HUES6 (cell line): Measurements from ENCODE around the gene NBPF20.
A peak's percentile ranks its signal among the peaks of the same experiment; 100 is the strongest.
"Not testable (repeated sequence)": the region's sequence is repeated elsewhere in the genome, so short reads cannot be mapped to it uniquely, and the experiment has no call there.

Source experiments
- H3K27ac ChIP-seq: 2 replicates; pipeline ENCODE4 v1.7.0; 2013; ENCODE audit warnings: low read depth, mild to moderate bottlenecking, low read length, inconsistent platforms
- H3K27me3 ChIP-seq: 2 replicates; pipeline ENCODE4 v1.6.1; 2013; ENCODE audit warnings: low read length; ENCODE audit not compliant: control insufficient read depth, insufficient read depth
- H3K36me3 ChIP-seq: 2 replicates; pipeline ENCODE4 v1.6.1; 2013; ENCODE audit warnings: low read length; ENCODE audit not compliant: control insufficient read depth, insufficient read depth
- H3K4me1 ChIP-seq: 2 replicates; pipeline ENCODE4 v1.6.1; 2013; ENCODE audit warnings: low read length; ENCODE audit not compliant: control insufficient read depth, insufficient read depth
- H3K4me3 ChIP-seq: 2 replicates; pipeline ENCODE4 v1.5.1; 2013; ENCODE audit warnings: low read depth, low read length
- H3K9ac ChIP-seq: one replicate; pipeline ENCODE4 v1.6.1; 2013; ENCODE audit warnings: mild to moderate bottlenecking, low read length
- H3K9me3 ChIP-seq: 2 replicates; pipeline ENCODE4 v1.6.1; 2013; ENCODE audit warnings: low read depth, low read length; ENCODE audit not compliant: control insufficient read depth, insufficient read depth

The NBPF20 gene

GRCh38 chr1:145424612-145425435 lies 579 bp downstream of the NBPF20 start:
- not testable (repeated sequence) for H3K9me3 ChIP-seq, H3K27ac ChIP-seq, H3K36me3 ChIP-seq, H3K4me1 ChIP-seq
- Histone ChIP-seq H3K9ac (peak overlapping the region; percentile 63), H3K27me3 (peaks cover 47% of the 10 kb centered on the region), H3K4me3 (peak overlapping the region; percentile 82)

DNA sequence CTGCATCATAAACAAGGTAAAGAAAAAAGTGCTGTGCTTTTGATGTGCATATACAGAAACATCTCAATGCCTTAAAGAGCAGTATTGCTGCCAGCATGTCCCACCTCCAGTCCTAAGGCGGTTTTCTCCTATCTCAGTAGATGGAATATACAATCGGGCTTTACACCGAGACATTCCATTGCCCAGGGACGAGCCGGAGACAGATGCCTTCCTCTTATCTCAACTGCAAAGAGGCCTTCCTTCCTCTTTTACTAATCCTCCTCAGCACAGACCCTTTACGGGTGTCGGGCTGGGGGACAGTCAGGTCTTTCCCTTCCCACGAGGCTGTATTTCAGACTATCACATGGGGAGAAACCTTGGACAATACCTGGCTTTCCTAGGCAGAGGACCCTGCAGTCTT lies 10.3 kb downstream of the NBPF20 start:
- not testable (repeated sequence) for H3K4me1 ChIP-seq, H3K27ac ChIP-seq, H3K4me3 ChIP-seq, H3K9me3 ChIP-seq, H3K9ac ChIP-seq, H3K27me3 ChIP-seq, H3K36me3 ChIP-seq

DNA sequence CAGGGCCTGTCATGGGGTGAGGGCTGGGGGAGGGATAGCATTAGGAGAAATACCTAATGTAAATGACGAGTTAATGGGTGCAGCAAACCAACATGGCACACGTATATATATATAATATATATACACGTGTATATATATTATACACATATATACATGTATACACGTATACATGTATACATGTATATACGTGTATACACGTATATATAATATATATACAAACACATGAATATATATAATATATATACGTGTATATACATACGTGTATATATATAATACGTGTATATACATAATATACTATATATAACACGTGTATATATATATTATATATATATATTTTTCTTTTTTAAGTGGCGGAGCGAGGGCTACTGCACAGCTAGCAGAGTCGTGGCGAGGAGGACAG lies 18.1 kb downstream of the NBPF20 start:
- not testable (repeated sequence) for H3K36me3 ChIP-seq, H3K9ac ChIP-seq, H3K27ac ChIP-seq, H3K27me3 ChIP-seq, H3K9me3 ChIP-seq, H3K4me3 ChIP-seq, H3K4me1 ChIP-seq

DNA sequence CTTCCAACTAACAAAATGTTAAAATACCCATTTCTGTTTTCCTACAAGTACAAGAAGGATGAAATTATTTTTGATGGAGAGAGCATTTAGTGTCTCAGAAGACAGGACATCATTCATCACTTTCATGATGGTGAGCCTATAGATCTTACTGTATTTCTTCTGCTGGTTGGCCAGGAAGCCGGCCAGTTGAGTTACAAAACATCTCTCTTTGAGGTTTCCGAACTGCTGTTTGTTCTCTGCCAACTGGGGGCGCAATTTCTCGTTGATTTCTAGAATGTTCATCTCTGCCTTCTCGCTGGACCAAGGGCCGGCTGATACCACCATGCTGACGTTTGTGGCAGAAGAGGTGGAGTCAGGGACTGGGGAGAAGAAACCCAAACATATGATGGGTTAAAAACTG lies 20.5 kb downstream of the NBPF20 start:
- not testable (repeated sequence) for H3K4me1 ChIP-seq, H3K36me3 ChIP-seq, H3K27me3 ChIP-seq, H3K9me3 ChIP-seq, H3K27ac ChIP-seq, H3K4me3 ChIP-seq, H3K9ac ChIP-seq

- not testable (repeated sequence) for H3K9ac ChIP-seq, H3K9me3 ChIP-seq, H3K27ac ChIP-seq, H3K4me1 ChIP-seq, H3K27me3 ChIP-seq, H3K4me3 ChIP-seq, H3K36me3 ChIP-seq
These were observed 24.7 kb downstream of the NBPF20 start for GRCh38 chr1:145400701-145401100.
